GM12878 (cell line): ENCODE measurements around the gene HPD.

Experiments
- ATF3 ChIP-seq: IDR thresholded peaks from 2 replicates; pipeline ENCODE4 v1.6.1; 2011; ENCODE audit warnings: low read depth, mild to moderate bottlenecking, low read length, moderate library complexity, borderline replicate concordance; ENCODE audit errors: extremely low read depth
- BCL3 ChIP-seq: IDR thresholded peaks from 2 replicates; pipeline ENCODE4 v1.6.1; 2011; ENCODE audit warnings: borderline replicate concordance, low read depth, mild to moderate bottlenecking, moderate library complexity, low read length; ENCODE audit not compliant: insufficient read depth, poor library complexity, severe bottlenecking
- CTCF ChIP-seq, 3 experiments: IDR thresholded peaks in 2 of 3; conservative IDR thresholded peaks in 1 of 3; 2 replicates each; pipeline ENCODE4 v1.5.1; 2011; ENCODE audit warnings: low read depth in 3 of 3, low read length in 3 of 3, mild to moderate bottlenecking in 3 of 3, control low read depth in 2 of 3, moderate library complexity in 2 of 3, inconsistent platforms in 1 of 3, mixed read lengths in 1 of 3; ENCODE audit not compliant: control insufficient read depth in 2 of 3, insufficient read depth in 1 of 3; ENCODE audit errors: extremely low read depth in 1 of 3
- FOXK2 ChIP-seq: fragments of 450-650 bp; IDR thresholded peaks from 2 replicates; pipeline ENCODE4 v1.6.1; 2017; ENCODE audit warnings: mild to moderate bottlenecking, moderate library complexity
- HDGF ChIP-seq: fragments of 450-650 bp; IDR thresholded peaks from 2 replicates; pipeline ENCODE4 v1.6.1; 2016; ENCODE audit warnings: antibody characterized with exemption
- KAT2A ChIP-seq: conservative IDR thresholded peaks from 2 replicates; pipeline ENCODE4 v1.6.1; 2011; ENCODE audit warnings: low read depth, low read length; ENCODE audit not compliant: control insufficient read depth
- KDM1A ChIP-seq: fragments of 200-600 bp; sonication (generic); IDR thresholded peaks from 2 replicates; pipeline ENCODE4 v1.6.1; 2016; ENCODE audit warnings: borderline replicate concordance
- PBX3 ChIP-seq: IDR thresholded peaks from 2 replicates; pipeline ENCODE4 v1.6.1; 2011; ENCODE audit warnings: mild to moderate bottlenecking, low read depth, low read length, moderate library complexity; ENCODE audit not compliant: insufficient replicate concordance
- POLR2A ChIP-seq: IDR thresholded peaks from 2 replicates; pipeline ENCODE4 v1.6.1; 2011; ENCODE audit warnings: low read depth, mild to moderate bottlenecking, low read length
- POLR2AphosphoS5 ChIP-seq: IDR thresholded peaks from 2 replicates; pipeline ENCODE4 v1.6.1; 2011; ENCODE audit warnings: mild to moderate bottlenecking, low read length, inconsistent platforms
- RELA ChIP-seq: fragments of 450-650 bp; IDR thresholded peaks from 2 replicates; pipeline ENCODE4 v1.8.0; 2014; ENCODE audit warnings: borderline replicate concordance; ENCODE audit not compliant: partially characterized antibody
- SIN3A ChIP-seq: IDR thresholded peaks from 2 replicates; pipeline ENCODE4 v1.6.1; 2012; ENCODE audit warnings: low read depth, low read length, improper control_type of control experiment
- ZNF274 ChIP-seq: IDR thresholded peaks from one replicate; pipeline ENCODE4 v1.8.0; 2011; ENCODE audit not compliant: insufficient read length, insufficient read depth
- ZNF622 ChIP-seq: fragments of 450-650 bp; IDR thresholded peaks from 2 replicates; pipeline ENCODE4 v1.6.1; 2017; ENCODE audit warnings: mild to moderate bottlenecking, inconsistent platforms

GRCh38 chr12:121830588-121831265 is 27.9 kb downstream of the HPD start:
- no peak for TF ChIP-seq KAT2A
- TF ChIP-seq FOXK2: no peak
- no peak for TF ChIP-seq POLR2A
- TF ChIP-seq HDGF: no peak
- TF ChIP-seq RELA: no peak
- TF ChIP-seq ZNF274: no peak
- no peak for TF ChIP-seq CTCF (IDR thresholded peaks at IDR 0.05 in 2 of 3, conservative IDR thresholded peaks at IDR 0.05 in 1 of 3; ENCODE audit: control insufficient read depth in 2 of 3, extremely low read depth in 1 of 3, insufficient read depth in 1 of 3, low read depth in 3 of 3, low read length in 3 of 3)
- TF ChIP-seq ZNF622: no peak
- TF ChIP-seq ATF3: no peak
- no peak for TF ChIP-seq KDM1A
- no peak for TF ChIP-seq SIN3A
- TF ChIP-seq POLR2AphosphoS5: no peak
- TF ChIP-seq PBX3: no peak
- no peak for TF ChIP-seq BCL3
